GM18870 (cell line): ENCODE measurements around the gene GPHN.

Experiments used
- ATAC-seq: cut with Tn5 transposase; IDR thresholded peaks from one replicate; pipeline ENCODE4 v1.9.1; 2021; ENCODE audit warnings: moderate library complexity; ENCODE audit not compliant: unreplicated experiment

GPHN gene

DNA sequence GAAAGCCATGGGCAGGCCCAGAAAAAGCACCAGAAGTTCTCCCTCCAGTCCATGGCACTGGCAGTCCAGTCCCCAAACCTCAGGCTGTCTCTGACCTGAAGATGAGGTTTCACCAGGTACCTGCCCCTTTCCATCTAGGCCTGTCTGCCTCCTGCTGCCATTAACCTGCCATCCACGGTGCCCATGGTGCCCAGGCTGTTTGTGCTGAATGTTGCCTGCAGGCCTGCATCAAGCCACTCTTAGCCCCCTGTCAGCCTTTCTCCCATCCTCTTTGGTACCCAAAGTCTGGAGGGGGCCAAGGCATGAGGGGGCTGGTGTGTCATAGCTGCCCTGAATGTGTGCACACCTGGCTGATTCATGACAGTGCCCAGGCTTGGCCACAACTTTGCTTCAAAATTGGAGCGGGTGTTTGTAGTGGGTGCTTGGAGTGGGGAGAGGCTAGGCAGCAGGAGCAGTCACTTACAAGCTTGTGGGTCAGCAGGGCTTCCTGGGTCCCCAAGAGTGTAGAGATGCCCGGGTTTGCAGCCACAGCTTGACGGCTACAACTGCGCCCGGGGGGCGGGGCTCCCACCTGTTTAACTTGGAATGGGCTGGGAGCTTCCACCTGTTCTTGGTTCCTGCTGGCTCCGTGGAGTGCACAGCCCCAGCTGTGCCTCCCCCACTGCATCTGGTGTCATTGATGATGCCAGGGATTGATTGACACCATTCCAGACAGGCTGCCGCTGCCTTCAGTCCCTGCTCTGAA, 88.5 kb downstream of the GPHN start:
- ATAC-seq: no peak

DNA sequence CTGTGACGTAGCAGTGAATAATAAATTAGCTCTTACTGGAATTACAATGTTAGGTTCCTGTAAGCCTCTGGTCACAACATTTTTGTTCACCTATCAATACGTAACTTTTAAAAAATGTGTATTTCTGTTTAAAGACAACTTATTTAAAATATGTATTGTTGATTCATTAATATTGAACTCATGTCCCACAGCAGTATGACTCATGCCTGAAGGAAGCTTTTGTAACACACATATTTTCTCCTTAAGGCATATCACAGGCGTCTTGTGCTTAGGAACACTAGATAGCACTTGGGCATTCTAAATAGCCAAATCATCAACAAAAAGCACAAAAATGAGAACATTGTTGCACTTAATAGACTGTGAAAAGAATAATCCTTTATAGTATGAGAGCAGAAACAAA, 92.5 kb downstream of the GPHN start:
- no peak for ATAC-seq

DNA sequence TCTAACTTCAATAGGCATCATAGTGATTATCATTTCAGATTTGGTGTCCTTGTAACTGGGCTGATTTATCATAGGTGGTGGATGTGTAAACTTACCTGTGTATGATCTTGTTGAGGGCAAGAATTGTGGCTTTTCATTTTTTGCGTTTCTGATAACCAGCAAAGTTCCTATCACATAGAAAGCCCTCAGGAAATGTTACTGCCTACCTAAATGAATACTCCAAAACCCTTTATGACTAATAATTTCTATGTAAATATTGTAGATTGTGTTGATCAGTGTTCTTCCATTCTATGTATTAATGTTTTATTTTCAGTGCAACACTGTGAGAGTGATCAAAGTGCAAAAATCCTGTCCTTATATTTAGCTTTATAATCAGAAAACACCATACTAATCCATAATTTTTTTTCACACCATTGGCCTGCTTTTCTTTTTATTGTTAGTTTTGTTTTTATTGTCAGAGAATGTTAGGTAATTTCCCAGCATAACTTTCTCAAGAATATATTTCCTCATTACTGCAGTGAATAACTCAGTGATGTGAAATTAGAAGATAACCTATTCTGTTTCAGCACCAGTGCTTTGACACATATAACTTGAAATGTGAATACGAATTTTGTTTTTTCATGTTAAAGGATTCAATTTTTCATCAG, 94.1 kb downstream of the GPHN start:
- no peak for ATAC-seq

DNA sequence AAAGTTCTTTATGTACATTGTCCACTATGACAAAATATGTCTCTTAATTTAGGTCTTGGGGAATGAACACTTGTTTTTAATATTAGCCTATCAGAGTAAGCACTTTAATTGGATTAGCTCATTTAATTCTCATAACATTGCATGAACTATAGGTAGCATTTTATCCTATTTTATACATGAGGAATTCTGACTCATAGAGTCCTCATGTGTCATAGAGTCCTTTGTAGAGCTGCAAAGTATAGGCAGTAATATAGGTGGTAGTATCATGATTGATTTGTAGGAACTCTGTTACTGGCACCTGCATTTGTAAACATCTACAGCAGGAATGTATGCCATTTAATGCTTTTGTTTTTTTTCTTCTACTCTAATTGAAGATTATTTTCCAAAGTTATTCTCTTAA, 96.0 kb downstream of the GPHN start:
- no peak for ATAC-seq

DNA sequence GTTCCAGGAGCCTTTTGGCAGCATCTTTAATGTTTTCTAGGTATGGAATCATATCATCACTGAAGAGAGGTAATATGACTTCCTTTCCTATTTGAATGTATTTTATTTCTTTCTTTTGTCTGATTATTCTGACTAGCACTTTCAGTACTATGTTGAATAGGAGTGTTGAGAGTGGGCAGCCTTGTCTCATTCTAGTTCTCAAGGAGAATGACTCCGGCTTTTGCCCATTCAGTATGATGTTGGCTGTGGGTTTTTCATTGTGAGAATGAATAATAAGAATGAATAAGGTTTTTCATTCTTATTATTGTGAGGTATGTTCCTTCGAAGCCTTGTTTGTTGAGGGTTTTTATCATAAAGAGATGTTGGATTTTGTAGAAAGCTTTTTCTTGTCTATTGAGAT, 98.9 kb downstream of the GPHN start:
- no peak for ATAC-seq

DNA sequence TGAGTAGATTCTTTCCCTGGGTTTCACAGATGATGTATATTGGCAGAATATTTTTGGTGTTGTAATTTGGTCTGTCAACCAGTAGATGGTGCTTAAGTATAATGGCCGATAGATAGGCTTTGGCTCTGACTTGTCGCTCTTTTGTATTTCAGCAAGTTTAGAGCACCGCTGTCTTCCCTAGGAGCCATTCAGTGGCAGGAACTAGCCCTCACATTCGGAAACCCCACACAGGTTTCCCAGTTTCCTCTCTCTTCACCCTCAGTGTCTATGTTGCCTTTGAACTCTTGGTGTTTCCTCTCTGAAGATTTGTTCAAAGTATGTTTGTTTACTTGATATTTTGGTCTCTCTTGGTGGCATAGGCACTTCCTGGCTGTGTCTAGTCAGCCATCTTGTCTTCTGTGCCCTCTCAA, 102.2 kb downstream of the GPHN start:
- ATAC-seq: no peak

DNA sequence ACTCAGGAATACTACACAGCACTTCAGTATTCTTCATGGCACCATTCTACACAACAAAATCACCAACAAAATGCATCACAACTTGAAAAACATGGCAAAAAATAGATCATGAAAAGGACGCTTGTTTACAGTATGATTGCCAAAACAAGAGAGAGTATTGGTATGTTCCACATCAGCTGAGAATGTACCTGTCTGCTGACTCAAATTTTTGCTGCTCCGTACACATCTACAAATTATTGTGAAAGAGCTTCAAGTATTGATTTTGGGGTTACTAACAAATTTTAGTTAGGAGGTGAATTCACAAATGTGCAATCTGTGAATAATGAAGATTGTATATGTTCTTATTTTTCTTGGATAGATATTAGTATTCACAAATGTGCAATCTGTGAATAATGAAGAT, 105.4 kb downstream of the GPHN start:
- ATAC-seq: no peak

DNA sequence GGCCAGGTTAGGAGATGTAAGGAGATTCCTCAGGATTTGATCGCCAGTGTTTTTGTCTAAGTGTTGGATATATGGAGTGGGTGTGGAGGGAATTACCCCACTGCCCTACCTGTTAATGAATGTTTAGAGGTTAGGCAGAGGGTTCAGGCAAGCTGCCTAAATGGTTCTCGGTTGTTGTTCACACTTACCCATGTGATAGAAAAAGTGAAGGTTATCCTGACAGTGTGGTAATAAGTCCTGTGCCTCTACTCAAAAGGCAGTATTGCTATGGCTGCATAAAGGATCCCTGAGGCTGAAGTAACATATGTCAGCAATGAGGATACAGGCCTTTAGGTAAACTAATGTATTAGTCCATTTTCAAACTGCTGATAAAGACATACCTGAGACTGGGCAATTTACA, 112.0 kb downstream of the GPHN start:
- ATAC-seq: peak; percentile 72

DNA sequence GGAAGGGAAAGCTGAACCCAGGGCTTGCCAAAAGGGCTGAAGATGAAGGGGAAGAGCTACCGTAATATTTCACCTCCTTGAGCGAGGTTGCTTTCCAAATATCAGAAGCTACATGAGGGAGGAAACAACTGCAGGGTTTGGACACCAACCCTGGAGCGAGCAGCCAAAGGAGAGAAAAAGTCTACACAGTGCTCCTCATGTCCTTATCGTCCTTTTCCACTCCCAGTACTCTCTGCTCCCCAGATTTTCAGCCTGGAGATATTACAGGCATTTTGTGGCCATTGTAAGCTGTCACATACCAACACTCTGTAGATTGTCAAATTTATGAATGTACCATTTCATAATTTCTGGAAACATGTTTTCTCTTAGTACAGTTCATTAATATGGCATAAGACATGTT, 115.9 kb downstream of the GPHN start:
- ATAC-seq: no peak

DNA sequence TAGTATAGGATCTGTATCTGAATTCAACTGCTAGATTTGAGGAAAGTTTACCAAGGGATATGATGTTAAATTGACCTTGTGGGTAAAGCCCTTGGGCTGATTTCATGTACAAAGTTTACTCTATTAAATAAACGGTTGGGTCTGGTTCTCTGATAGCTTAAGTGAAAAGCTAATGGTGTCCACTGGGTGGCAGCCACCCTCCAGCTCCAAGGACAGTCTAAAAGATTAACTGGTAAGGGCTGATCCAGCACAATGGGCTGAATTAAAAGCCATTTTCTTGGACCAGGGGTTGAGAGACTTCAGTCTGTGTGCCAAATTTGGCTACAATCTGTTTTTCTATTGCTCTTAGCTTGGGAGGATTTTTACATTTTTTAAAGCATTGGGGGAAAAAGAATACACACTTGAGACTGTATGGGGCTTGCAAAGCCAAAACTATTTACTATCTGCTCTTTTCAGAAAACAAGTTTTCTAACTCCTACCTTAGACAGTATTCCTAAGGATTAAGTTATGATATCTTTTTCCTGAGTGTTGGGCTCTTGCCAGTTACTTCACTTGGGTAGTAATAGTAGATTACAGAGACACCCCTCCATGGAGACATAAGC, 116.5 kb downstream of the GPHN start:
- ATAC-seq: peak; percentile 62

DNA sequence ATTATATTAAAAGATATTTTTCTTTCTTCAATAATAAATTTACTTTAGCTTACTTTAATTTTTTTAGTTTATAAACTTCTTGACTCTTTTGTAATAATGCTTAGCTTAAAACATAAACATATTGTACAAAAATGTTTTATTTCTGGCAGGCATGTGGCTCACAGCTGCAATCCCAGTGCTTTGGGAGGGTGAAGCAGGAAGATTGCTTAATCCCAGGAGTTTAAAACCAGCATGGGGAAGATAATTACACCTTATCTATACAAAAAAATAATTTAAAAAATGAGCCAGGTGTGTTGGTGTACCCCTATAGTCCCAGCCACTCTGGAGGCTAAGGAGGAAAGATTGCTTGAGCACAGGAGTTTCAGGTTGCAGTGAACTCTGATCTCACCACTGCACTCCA, 120.7 kb downstream of the GPHN start:
- ATAC-seq: no peak

DNA sequence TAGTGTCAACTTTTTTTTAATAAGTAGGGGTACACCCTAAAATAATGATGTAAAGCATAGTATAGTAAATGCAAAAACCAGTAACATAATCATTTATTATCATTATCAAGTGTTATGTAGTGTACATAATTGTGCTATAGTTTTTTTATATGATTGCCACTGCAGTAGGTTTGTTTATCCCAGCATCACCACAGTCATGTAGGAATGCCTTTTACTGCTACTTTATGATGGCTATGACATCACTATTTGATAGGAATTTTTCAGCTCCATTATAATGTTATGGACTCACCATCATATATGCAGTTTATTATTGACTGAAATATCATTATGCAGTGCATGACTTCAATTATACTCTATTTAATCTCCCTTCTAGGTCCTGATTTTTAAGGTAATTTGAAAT, 121.6 kb downstream of the GPHN start:
- ATAC-seq: no peak

DNA sequence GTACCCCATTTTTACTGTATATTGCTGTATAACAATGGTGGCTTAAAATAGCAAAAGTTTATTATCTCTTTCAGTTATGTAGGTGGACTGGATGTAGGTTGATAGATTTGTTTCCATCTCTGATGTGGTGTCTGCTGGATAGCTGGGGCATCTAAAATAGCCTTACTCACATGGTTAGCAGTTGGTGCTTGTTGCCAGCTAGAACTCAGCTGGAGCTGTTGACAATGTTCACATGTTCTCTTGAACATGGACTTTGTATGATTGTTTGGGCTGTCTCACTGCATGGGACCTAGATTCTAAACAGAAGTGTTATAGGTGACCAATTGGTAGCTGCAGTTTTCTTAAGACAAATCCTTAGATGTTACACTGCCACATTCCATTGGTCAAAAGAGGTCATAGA, 126.9 kb downstream of the GPHN start:
- no peak for ATAC-seq

DNA sequence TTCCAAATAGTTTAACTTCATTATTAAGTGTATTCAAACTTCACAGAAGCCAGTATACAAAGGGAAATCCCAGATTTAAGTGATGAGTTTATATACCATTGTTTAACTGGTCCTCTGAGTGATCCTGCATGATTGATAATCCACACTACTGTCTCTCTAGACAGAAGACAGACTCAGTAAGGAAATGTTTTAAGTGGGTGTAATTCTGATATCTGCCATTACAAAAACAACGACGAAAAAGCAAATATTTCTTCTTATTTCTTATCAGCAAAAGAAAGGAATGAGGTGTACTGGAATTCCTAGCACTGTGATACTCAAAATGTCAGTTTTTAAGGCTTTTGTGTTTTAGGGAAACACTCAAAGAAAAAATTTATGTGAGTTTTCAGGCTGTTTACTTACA, 127.5 kb downstream of the GPHN start:
- no peak for ATAC-seq

DNA sequence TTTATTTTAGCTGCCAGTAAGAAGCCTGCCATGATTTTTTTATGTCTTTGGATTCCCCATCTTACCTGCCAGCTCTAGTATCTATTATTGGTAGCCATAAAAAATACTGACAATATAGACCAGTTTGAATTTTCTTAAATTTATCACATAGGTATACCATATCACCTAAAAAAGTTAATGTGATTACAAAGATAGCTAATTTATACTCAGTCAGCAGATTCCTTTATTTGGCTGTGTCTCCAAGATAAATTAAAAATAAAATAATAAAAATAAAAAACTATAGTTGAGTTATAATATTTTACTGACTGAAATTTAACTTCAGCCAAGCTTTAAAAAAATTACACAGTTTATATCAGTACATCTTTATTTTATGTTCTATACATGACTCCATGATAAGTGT, 128.3 kb downstream of the GPHN start:
- no peak for ATAC-seq

DNA sequence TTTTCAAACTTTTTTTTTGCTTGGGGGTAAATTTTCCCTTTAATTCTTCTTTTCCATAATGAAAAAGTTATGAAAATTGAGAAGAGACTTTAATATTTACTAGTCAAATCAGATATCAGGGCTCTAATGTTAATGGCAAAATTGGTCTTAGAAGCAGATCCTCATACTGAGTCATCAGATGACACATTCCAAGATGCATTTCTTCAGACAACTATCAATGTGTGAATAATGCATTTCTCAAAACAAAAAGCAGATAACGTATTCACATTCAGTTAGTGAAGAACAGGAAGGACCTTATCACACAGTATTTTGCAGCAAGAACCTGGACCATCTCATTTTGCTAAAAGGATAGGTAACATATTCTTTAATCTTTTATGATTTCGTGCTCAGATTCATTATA, 130.7 kb downstream of the GPHN start:
- ATAC-seq: no peak

DNA sequence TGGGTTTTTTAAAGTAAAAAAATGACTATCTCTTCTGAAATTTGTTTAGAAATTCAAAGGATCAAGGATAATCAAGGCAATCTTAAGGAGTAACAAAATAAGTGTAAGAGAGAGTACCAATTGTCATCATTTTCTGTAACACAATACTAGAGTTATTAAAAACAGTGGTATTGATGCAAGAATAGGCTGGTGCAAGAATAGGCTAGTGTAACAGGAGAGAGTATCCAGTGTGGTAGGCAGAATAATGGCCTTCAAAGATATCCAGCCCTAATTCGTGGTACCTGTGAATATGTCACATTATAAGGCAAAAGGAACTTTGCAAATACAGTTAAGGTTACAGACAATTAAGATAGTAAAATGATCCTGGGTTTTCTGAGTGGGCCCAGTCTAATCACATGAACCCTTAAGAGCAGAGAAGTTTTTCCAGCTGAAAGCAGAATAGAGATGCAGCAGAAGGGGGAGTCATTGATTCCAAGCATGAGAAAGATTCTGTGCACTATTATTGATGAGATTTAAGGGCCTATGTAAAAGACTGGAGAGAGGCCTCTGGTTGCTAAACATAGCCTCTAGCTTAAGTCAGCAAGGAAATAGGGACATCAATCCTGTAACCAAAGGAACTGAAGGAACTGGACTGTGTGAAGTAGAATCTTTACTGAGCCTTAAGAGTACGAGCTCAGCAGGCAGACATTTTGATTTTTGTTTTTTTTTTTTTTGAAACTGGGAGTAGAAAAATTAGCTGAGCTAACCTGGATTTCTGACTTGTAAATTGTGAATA, 134.1 kb downstream of the GPHN start:
- no peak for ATAC-seq

DNA sequence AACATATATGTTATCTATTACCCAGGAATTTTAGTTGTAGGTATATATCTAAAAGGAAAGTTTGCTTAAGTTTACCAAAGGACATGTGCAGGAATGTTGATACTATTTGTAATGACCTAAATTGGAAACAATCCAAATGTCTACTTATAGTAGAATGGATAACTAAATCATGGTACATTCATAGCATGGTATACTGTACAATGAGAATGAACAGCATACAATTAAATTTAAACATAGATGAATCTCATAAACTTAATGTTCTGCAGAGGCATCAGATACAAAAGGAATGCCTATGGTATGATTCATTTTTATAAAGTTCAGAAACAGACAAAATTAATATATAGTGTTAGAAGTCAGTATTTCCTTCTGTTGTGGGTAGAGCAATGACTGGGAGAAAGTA, 135.4 kb downstream of the GPHN start:
- no peak for ATAC-seq

DNA sequence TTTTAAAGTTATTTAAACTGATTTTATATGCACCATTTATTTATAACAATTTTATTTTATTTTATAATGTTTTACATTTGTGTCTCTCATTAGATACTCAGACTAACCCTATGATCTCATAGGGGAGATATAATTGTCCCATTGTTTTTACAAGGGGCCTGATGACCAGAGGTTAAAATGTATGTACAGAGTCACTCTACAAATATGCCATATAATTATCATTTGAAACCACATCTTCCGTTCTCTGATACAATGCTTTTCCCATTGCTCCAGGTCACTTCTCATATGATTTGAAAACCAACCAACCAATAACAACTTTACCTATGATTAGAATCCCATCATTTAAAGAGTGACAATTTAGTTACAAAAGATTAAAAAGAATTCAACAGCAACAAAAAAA, 137.8 kb downstream of the GPHN start:
- no peak for ATAC-seq

DNA sequence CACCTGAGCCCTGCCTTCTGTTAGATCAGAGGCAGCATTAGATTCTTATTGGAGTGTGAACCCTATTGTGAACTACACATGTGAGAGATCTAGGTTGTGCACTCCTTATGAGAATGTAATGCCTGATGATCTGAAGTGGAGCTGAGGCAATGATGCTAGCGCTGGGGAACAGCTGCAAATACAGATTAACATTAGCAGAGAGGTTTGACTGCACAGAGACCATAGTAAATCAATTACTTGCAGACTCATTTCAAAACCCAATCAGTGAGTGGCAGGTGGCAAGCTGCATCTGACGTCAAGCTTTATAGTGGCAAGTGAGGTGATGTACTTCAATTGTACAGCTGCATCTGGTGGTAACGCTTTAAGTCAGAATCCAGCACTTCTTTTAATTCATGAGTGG, 141.6 kb downstream of the GPHN start:
- peak; percentile 87 for ATAC-seq

DNA sequence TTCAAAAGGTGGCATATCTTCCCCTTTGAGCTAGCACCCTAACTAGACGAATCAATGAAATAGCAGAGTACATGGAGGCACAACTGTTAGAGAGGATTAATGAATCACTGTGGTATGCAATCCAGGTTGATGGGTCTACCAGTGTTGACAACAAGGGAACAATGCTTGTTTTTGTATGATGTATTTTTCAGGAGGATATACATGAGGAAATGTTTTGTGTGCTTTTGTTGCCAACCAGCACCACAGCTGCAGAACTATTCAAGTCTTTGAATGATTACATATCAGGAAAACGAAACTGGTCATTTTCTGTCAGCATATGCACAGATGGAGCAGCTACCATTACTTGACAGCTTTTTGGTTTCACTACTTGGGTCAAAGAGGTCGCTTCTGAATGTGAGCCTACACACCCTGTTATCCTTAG, 142.6 kb downstream of the GPHN start:
- ATAC-seq: no peak
